Kidney (tissue), 14 donors: ENCODE measurements around the gene HTT. TPM values are rescaled to one million over a fixed set of nuclear protein-coding genes. Genes with fewer than 3 reads are reported as not detected.

Experiments
- DNase-seq, 5 donors: peaks; one replicate each; pipeline ENCODE4 v3.0.0-alpha.2; 2013 to 2020
- FAIRE-seq: peaks from 2 replicates; lab custom pipeline; 2012; peaks lifted over from hg19 to GRCh38; lab: Jason Lieb, UNC
- H3K27ac ChIP-seq, 2 donors: one replicate each; pipeline ENCODE4 v1.7.0; 2013; ENCODE audit warnings: low read depth in 2 of 2, low read length in 2 of 2, inconsistent platforms in 1 of 2
- H3K27me3 ChIP-seq: one replicate; pipeline ENCODE4 v1.7.1; 2013; ENCODE audit warnings: low read length, inconsistent platforms; ENCODE audit not compliant: control insufficient read depth, insufficient read depth
- H3K36me3 ChIP-seq, 3 donors: one replicate each; pipeline versions ENCODE4 v1.7.0 to v1.7.1; 2013; ENCODE audit warnings: low read length in 3 of 3, control low read depth in 1 of 3, inconsistent platforms in 1 of 3; ENCODE audit not compliant: insufficient read depth in 3 of 3, control insufficient read depth in 2 of 3
- H3K4me1 ChIP-seq, 3 donors: one replicate each; pipeline versions ENCODE4 v1.7.0 to v1.7.1; 2013; ENCODE audit warnings: low read length in 3 of 3, inconsistent platforms in 1 of 3, low read depth in 1 of 3; ENCODE audit not compliant: control insufficient read depth in 2 of 3, insufficient read depth in 2 of 3
- H3K4me3 ChIP-seq, 3 donors: one replicate each; pipeline versions ENCODE4 v1.7.0 to v1.8.1; 2013; ENCODE audit warnings: low read length in 3 of 3, control low read depth in 1 of 3, inconsistent platforms in 1 of 3
- H3K9ac ChIP-seq, 3 donors: one replicate each; pipeline versions ENCODE4 v1.7.0 to v1.7.1; 2013; ENCODE audit warnings: low read length in 3 of 3, control low read depth in 1 of 3, inconsistent platforms in 1 of 3
- H3K9me3 ChIP-seq, 3 donors: one replicate each; pipeline versions ENCODE4 v1.7.0 to v1.7.1; 2013; ENCODE audit warnings: low read length in 3 of 3, control low read depth in 1 of 3, inconsistent platforms in 1 of 3; ENCODE audit not compliant: control insufficient read depth in 2 of 3, insufficient read depth in 1 of 3
- CTCF ChIP-seq: IDR thresholded peaks from 3 replicates; pipeline ENCODE4 v1.5.1; 2012; ENCODE audit warnings: mild to moderate bottlenecking, moderate library complexity, borderline replicate concordance; ENCODE audit not compliant: insufficient read depth; ENCODE audit errors: extremely low read depth
- intact Hi-C: fragments of 100-400 bp; cut with DNase I; formaldehyde crosslinking; loops from one replicate; pipeline ENCODE4 v1.11.1; 2022
- polyA plus RNA-seq: library from polyadenylated mRNA; stranded (reverse); fragments of 350-450 nt; fragmentation: Illumina TruSeq; extraction: RNeasy Lipid Tissue Mini Kit (QIAGEN cat#74804); gene quantifications from one replicate; pipeline ENCODE4 v1.2.3, GENCODE V29; 2014; ENCODE audit warnings: low read depth, low replicate concordance; ENCODE audit not compliant: insufficient read depth
- total RNA-seq: library from RNA; stranded (reverse); fragmentation: NEBNext Ultra II Directional; extraction: Animal tissue kit (Norgen Biotek cat#: 25700); gene quantifications from one replicate; pipeline ENCODE4 v1.2.1, GENCODE V29; 2021
- donor health status: control.
- donor health status: control.
- donor health status: control.
- donor health status: control.
- donor health status: control.
- donor health status: DM: yes; HTN: yes; CAD: no.
- donor health status: Normal renal cell carcinoma (clear cell type).

The HTT gene
- total and polyA plus RNA-seq, 2 donors from 2014 or later: 7.2 to 64.0 TPM

- no peaks in the 10 kb centered on the region for H3K27me3 ChIP-seq
- no peaks in the 10 kb centered on the region for H3K9me3 ChIP-seq
- FAIRE-seq: no peak
- H3K9ac ChIP-seq: no peak overlapping the region
- no peaks in the 10 kb centered on the region for H3K4me1 ChIP-seq
- intact Hi-C loops: no loop called here
- no peak overlapping the region for H3K4me3 ChIP-seq
- TF ChIP-seq CTCF: peak; percentile 19
- peaks cover 2 to 34% (median 22%) of the 10 kb centered on the region in 3 donors for H3K36me3 ChIP-seq
- DNase-seq: peak in 1 of 5 donors; percentile 25
- no peak overlapping the region for H3K27ac ChIP-seq
These were observed 119.2 kb downstream of the HTT start for GRCh38 chr4:3193531-3194203.

DNA sequence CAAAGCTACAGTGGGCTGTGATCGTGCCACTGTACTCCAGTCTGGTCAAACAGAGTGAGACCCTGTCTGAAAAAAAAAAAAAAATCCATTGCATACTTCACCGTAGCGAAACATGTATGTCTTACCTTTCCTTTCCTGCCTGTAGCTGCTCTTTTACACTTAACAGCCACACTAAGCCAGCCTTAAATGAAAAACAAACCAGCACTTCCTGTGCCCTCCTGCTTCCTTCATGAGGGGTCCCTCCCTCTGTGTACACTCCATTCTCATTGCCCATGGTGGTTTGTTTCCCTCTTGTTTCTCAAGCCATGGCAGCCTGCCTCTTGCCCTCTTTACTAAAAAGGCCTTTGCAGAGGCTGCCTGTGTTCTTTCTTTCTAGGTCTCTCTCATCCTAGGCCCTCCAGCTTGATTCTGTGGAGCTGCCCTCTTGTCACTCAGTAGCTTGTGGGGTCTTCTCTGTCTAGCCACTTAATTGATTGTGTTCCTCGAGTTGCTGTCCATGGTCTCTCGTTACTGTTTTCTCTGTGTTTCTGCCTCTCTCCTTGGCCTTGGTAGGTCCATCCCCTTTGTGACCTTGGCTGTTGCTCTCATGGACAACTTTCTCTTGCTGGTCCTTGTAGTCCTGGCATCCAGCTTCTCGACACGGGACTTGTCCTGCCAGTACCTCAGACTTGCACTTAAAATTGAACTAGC lies 122.3 kb downstream of the HTT start:
- no peak overlapping the region for H3K27ac ChIP-seq
- intact Hi-C loops: no loop called here
- no peaks in the 10 kb centered on the region for H3K27me3 ChIP-seq
- H3K9ac ChIP-seq: no peak overlapping the region
- H3K4me1 ChIP-seq: no peaks in the 10 kb centered on the region
- FAIRE-seq (no peak), DNase-seq (no peak)
- H3K4me3 ChIP-seq: no peak overlapping the region
- H3K36me3 ChIP-seq: peaks cover 0 to 17% (median 15%) of the 10 kb centered on the region in 3 donors
- no peak for TF ChIP-seq CTCF
- no peaks in the 10 kb centered on the region for H3K9me3 ChIP-seq

DNA sequence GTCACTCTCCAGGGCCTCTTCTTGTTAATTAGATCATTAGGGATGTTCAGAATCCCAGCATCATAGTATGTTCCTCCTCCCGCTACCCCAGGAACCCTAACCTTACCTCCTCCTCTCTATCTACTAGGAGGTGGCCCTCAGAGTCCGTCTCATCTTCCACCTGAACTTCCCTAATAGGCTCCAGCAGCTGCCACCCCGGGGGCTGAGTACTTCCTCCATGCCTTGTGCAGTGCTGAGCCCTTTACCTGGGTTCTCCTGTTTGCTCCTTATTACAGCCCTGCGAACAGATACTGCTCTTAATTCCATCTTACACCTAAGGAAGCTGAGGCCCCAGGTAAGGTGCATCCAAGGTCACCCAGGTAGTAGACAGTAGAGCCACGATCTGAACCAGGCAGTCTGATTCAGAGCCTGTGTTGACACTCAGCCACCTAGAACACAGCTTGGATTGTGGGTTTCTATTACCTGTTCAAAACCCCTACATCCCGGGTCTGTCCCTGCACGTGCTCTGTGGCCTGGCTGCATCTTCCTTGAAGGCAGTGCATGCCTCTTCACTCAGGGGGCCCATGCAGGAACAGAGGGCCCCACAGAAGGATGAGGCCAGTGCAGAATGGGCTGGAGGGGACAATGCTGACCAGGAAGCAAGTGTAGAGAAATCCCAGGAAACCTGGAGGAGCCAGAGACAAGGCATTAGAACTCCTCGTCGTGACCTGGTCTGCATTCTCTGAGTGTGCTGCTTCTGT lies 123.1 kb downstream of the HTT start:
- H3K9me3 ChIP-seq: no peaks in the 10 kb centered on the region
- intact Hi-C loops: no loop called here
- no peak for FAIRE-seq
- H3K4me1 ChIP-seq: peaks cover 0 to 2% (median under 1%) of the 10 kb centered on the region in 3 donors
- no peak overlapping the region for H3K4me3 ChIP-seq
- H3K27ac ChIP-seq: no peak overlapping the region
- no peak overlapping the region for H3K9ac ChIP-seq
- no peaks in the 10 kb centered on the region for H3K27me3 ChIP-seq
- DNase-seq: no peak
- TF ChIP-seq CTCF: no peak
- peaks cover 0 to 15% (median 15%) of the 10 kb centered on the region in 3 donors for H3K36me3 ChIP-seq
